Smooth muscle cell (in vitro differentiated cells): ENCODE data around the gene RPL32. TPM values are rescaled to one million over a fixed set of nuclear protein-coding genes. Genes with fewer than 3 reads are reported as not detected.

Experiments
- DNase-seq: peaks from one replicate; lab custom pipeline; 2025; ENCODE audit not compliant: unreplicated experiment; lab: John Stamatoyannopoulos, UW
- H2AFZ ChIP-seq: fragments of 200-600 bp; sonication (generic); 2 replicates; pipeline ENCODE4 v1.6.0; 2016; ENCODE audit warnings: antibody characterized with exemption, low read depth, mild to moderate bottlenecking
- H3F3A ChIP-seq: fragments of 200-600 bp; sonication (generic); 2 replicates; pipeline ENCODE4 v1.6.0; 2017; ENCODE audit warnings: antibody characterized with exemption, low read depth
- H3K27ac ChIP-seq: fragments of 200-600 bp; sonication (generic); 2 replicates; pipeline ENCODE4 v1.5.1; 2016; ENCODE audit warnings: low read depth, mild to moderate bottlenecking
- H3K27me3 ChIP-seq: fragments of 200-600 bp; sonication (generic); 2 replicates; pipeline ENCODE4 v1.6.1; 2016; ENCODE audit warnings: low read depth, mild to moderate bottlenecking
- H3K36me3 ChIP-seq: fragments of 200-600 bp; sonication (generic); 2 replicates; pipeline ENCODE4 v1.5.1; 2016; ENCODE audit warnings: low read depth
- H3K4me1 ChIP-seq: fragments of 200-600 bp; sonication (generic); 2 replicates; pipeline ENCODE4 v1.5.1; 2016; ENCODE audit warnings: low read depth
- H3K4me2 ChIP-seq: fragments of 200-600 bp; sonication (generic); 2 replicates; pipeline ENCODE4 v1.6.0; 2016; ENCODE audit warnings: mild to moderate bottlenecking
- H3K4me3 ChIP-seq: fragments of 200-600 bp; sonication (generic); 2 replicates; pipeline ENCODE4 v1.5.1; 2016; ENCODE audit warnings: mild to moderate bottlenecking
- H3K79me2 ChIP-seq: fragments of 200-600 bp; sonication (generic); 2 replicates; pipeline ENCODE4 v1.6.0; 2016; ENCODE audit warnings: low read depth, mild to moderate bottlenecking
- H3K9ac ChIP-seq: fragments of 200-600 bp; sonication (generic); 2 replicates; pipeline ENCODE4 v1.6.0; 2016; ENCODE audit warnings: low read depth
- H3K9me3 ChIP-seq: fragments of 200-600 bp; sonication (generic); replicated peaks from 2 replicates; pipeline ENCODE4 v1.5.1; 2016; ENCODE audit warnings: low read depth
- H4K20me1 ChIP-seq: fragments of 200-600 bp; sonication (generic); 2 replicates; pipeline ENCODE4 v1.6.0; 2016; ENCODE audit warnings: low read depth
- WGBS: methylation state at CpG from one replicate; pipeline ENCODE4 v1.1.7; 2016; ENCODE audit warnings: low lambda C conversion rate; 5-methylcytosine and 5-hydroxymethylcytosine counted together
- polyA plus RNA-seq: library from polyadenylated mRNA; unstranded; fragments of >200 nt; fragmentation: Nextera tagmentation; extraction: Ambion mirVana; gene quantifications from 2 replicates; pipeline ENCODE4 v1.2.1, GENCODE V29; 2016
- small RNA-seq: library from RNA; depleted of rRNA; stranded (forward); fragments of <200 nt; gene quantifications from one replicate; pipeline ENCODE3, GENCODE V24; 2014
- total RNA-seq: library from RNA; depleted of rRNA; stranded (reverse); fragments of >200 nt; gene quantifications from 2 replicates; pipeline ENCODE4 v1.2.3, GENCODE V29; 2014
- TF ChIP-seq, protein P1 (sequence below): fragments of 200-600 bp; sonication (generic); IDR thresholded peaks from 2 replicates; pipeline ENCODE4 v1.5.1; 2017; ENCODE audit warnings: borderline replicate concordance, mild to moderate bottlenecking, antibody characterized with exemption; ENCODE audit not compliant: insufficient read depth, poor library complexity, severe bottlenecking

Gene RPL32
- total and polyA plus RNA-seq, 2 experiments from 2014 or later, result 744 to 1,486 TPM

DNA sequence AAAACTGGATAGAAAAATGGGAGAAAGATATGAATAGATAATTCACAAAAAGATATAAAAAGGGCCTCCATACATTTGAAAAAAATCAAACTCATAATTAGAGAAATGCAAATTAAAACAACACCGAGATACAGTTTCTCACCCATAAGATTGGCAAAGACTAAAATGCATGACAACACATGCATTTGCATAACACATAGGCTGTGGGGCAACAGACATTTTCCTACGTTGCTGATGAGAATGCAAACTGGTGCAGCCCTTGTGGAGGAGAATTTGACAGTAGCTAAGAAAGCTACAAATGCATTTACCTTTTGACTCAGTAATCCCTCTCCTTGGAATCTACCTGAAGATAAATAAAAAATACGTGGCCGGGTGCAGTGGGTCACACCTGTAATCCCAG lies 56.3 kb downstream of the RPL32 start:
- WGBS, result 40% methylated on average over 4 of the region's 4 CpGs
- Histone ChIP-seq H3K27me3 (peaks cover 8% of the 10 kb centered on the region), H3K4me2 (no peak overlapping the region), H3K9ac (no peak overlapping the region), H3K4me1 (no peaks in the 10 kb centered on the region), H3K9me3 (no peaks in the 10 kb centered on the region), H2AFZ (no peak overlapping the region), H3K79me2 (no peaks in the 10 kb centered on the region), H4K20me1 (no peaks in the 10 kb centered on the region), H3K27ac (no peak overlapping the region), H3F3A (no peaks in the 10 kb centered on the region), H3K4me3 (no peak overlapping the region), H3K36me3 (no peaks in the 10 kb centered on the region)
- TF ChIP-seq, protein P1, sequence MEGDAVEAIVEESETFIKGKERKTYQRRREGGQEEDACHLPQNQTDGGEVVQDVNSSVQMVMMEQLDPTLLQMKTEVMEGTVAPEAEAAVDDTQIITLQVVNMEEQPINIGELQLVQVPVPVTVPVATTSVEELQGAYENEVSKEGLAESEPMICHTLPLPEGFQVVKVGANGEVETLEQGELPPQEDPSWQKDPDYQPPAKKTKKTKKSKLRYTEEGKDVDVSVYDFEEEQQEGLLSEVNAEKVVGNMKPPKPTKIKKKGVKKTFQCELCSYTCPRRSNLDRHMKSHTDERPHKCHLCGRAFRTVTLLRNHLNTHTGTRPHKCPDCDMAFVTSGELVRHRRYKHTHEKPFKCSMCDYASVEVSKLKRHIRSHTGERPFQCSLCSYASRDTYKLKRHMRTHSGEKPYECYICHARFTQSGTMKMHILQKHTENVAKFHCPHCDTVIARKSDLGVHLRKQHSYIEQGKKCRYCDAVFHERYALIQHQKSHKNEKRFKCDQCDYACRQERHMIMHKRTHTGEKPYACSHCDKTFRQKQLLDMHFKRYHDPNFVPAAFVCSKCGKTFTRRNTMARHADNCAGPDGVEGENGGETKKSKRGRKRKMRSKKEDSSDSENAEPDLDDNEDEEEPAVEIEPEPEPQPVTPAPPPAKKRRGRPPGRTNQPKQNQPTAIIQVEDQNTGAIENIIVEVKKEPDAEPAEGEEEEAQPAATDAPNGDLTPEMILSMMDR, result no peak
- no peak for DNase-seq

Small RNA genes lying within 50 kb of the gene (small RNA-seq; reads per million reads assigned to genes)
- not detected for gene AC034198.1

Other genes with a start within 250 kb of the RPL32 start
- 72.2 and 75.4 TPM in 2 replicates for gene RAF1, start 177.4 kb downstream of the RPL32 start, total RNA-seq
- gene RAF1, start 177.4 kb downstream of the RPL32 start, polyA plus RNA-seq, result 48.4 and 54.0 TPM in 2 replicates
- gene TMEM40, start 82.3 kb downstream of the RPL32 start, total RNA-seq, result 6.4 and 6.7 TPM in 2 replicates
- 6.8 and 15.6 TPM in 2 replicates for gene TMEM40, start 82.3 kb downstream of the RPL32 start, polyA plus RNA-seq
- 2.7 and 4.8 TPM in 2 replicates for gene CAND2, start 44.9 kb downstream of the RPL32 start, total RNA-seq
- 2.1 and 2.9 TPM in 2 replicates for gene CAND2, start 44.9 kb downstream of the RPL32 start, polyA plus RNA-seq
- gene IQSEC1, start 231.9 kb upstream of the RPL32 start, total RNA-seq, result 13.9 and 18.9 TPM in 2 replicates
- gene IQSEC1, start 231.9 kb upstream of the RPL32 start, polyA plus RNA-seq, result 19.8 and 26.0 TPM in 2 replicates